OCI-LY1 (cell line): ENCODE measurements around the gene SNRNP35.
"Not testable (repeated sequence)": the region's sequence is repeated elsewhere in the genome, so short reads cannot be mapped to it uniquely, and the experiment has no call there.

Experiments
- CTCF ChIP-seq: fragments of 200-600 bp; sonication (generic), shearing (Covaris generic); IDR thresholded peaks from 2 replicates; pipeline ENCODE4 v1.5.1; 2017; ENCODE audit warnings: mild to moderate bottlenecking, antibody characterized with exemption, low read length, moderate library complexity, mixed read lengths
- EZH2 ChIP-seq: fragments of 200-600 bp; sonication (generic), shearing (Covaris generic); IDR thresholded peaks from 2 replicates; pipeline ENCODE4 v1.8.0; 2017; ENCODE audit warnings: borderline replicate concordance, mixed run types, mild to moderate bottlenecking, antibody characterized with exemption, low read length, moderate library complexity, mixed read lengths

DNA sequence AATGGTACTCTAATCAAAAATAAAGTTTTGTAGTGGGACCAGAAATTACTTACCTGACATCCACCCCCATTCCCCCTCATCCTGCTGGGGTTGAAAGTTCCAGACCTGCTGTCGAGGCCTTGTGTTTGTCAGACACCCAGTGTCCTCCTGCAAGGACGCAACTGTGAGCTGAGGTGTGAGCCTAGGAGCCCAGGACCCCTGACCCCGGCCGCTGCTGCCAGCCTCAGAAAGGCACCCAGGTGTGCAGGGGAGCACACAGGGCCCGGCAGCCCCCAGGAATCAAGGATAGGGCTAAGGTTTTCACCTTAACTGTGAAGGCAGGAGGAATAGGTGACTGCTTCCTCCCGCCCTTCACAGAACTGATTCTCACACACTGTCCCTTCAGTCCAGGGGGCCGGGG, 49.3 kb upstream of the SNRNP35 start:
- TF ChIP-seq EZH2, CTCF: not testable (repeated sequence)
